HEK293 (cell line): ENCODE measurements around the gene GMPR2.
A peak's percentile ranks its signal among the peaks of the same experiment; 100 is the strongest.

Experiments
- CTCF ChIA-PET: fragments of 350-600 bp; formaldehyde crosslinking; extraction: SDS; loops from one replicate; lab custom pipeline; 2021; ENCODE audit warnings: antibody characterized with exemption; lab: Yijun Ruan, JAX
- POLR2A ChIA-PET: fragments of 300-600 bp; formaldehyde crosslinking; extraction: SDS; loops from one replicate; lab custom pipeline; 2020; ENCODE audit warnings: antibody characterized with exemption, inconsistent platforms; lab: Yijun Ruan, JAX
- H3K27ac ChIP-seq: fragments of 200-500 bp; sonication (Bioruptor generic); 2 replicates; pipeline ENCODE4 v1.5.1; 2014; ENCODE audit warnings: low read depth, low read length, control low read depth, inconsistent platforms; ENCODE audit errors: extremely low read depth
- H3K36me3 ChIP-seq, 2 experiments: fragments of 200-500 bp in 1 of 2; sonication (Bioruptor generic) in 1 of 2; 1 replicate in 1 of 2; 2 replicates in 1 of 2; pipeline ENCODE4 v1.5.1; 2014 to 2017; ENCODE audit warnings: inconsistent platforms in 2 of 2, low read length in 2 of 2; ENCODE audit not compliant: control insufficient read depth in 2 of 2, insufficient read depth in 1 of 2
- H3K4me1 ChIP-seq: fragments of 200-500 bp; sonication (Bioruptor generic); 2 replicates; pipeline ENCODE4 v1.5.1; 2014; ENCODE audit warnings: mild to moderate bottlenecking, low read length, inconsistent platforms; ENCODE audit not compliant: control insufficient read depth, insufficient read depth
- H3K4me3 ChIP-seq: 2 replicates; pipeline ENCODE4 v1.5.1; 2011; ENCODE audit warnings: low read depth, mild to moderate bottlenecking, control low read depth, low read length, moderate library complexity
- H3K9me3 ChIP-seq: fragments of 200-500 bp; sonication (Bioruptor generic); 2 replicates; pipeline ENCODE4 v1.5.1; 2014; ENCODE audit warnings: low read depth, low read length, inconsistent platforms; ENCODE audit not compliant: control insufficient read depth, insufficient read depth
- GLI4 ChIP-seq: fragments of 450-650 bp; formaldehyde crosslinking; IDR thresholded peaks from 2 replicates; pipeline ENCODE4 v1.5.1; 2016; ENCODE audit warnings: missing biosample characterization, missing genetic modification characterization
- KLF9 ChIP-seq: fragments of 450-650 bp; formaldehyde crosslinking; IDR thresholded peaks from 2 replicates; pipeline ENCODE4 v1.5.1; 2016; ENCODE audit warnings: missing biosample characterization, missing genetic modification characterization, low read depth
- OVOL3 ChIP-seq: fragments of 450-650 bp; formaldehyde crosslinking; IDR thresholded peaks from 2 replicates; pipeline ENCODE4 v1.5.1; 2016; ENCODE audit warnings: missing biosample characterization, missing genetic modification characterization
- ZBTB17 ChIP-seq: fragments of 450-650 bp; formaldehyde crosslinking; IDR thresholded peaks from 2 replicates; pipeline ENCODE4 v1.5.1; 2016; ENCODE audit warnings: missing biosample characterization, missing genetic modification characterization
- ZBTB48 ChIP-seq: fragments of 450-650 bp; formaldehyde crosslinking; IDR thresholded peaks from 2 replicates; pipeline ENCODE4 v1.5.1; 2016; ENCODE audit warnings: missing biosample characterization, missing genetic modification characterization
- ZEB2 ChIP-seq: fragments of 450-650 bp; formaldehyde crosslinking; IDR thresholded peaks from 2 replicates; pipeline ENCODE4 v1.5.1; 2016; ENCODE audit warnings: missing biosample characterization, missing genetic modification characterization
- ZNF140 ChIP-seq: fragments of 450-650 bp; formaldehyde crosslinking; IDR thresholded peaks from 2 replicates; pipeline ENCODE4 v1.5.1; 2016; ENCODE audit warnings: missing biosample characterization, missing genetic modification characterization
- ZNF157 ChIP-seq: fragments of 450-650 bp; formaldehyde crosslinking; IDR thresholded peaks from 2 replicates; pipeline ENCODE4 v1.5.1; 2016; ENCODE audit warnings: missing biosample characterization, missing genetic modification characterization
- ZNF2 ChIP-seq: fragments of 450-650 bp; formaldehyde crosslinking; IDR thresholded peaks from 2 replicates; pipeline ENCODE4 v1.5.1; 2016; ENCODE audit warnings: missing biosample characterization, missing genetic modification characterization
- ZNF202 ChIP-seq: fragments of 450-650 bp; formaldehyde crosslinking; IDR thresholded peaks from 2 replicates; pipeline ENCODE4 v1.5.1; 2016; ENCODE audit warnings: missing biosample characterization, missing genetic modification characterization, borderline replicate concordance
- ZNF214 ChIP-seq: fragments of 450-650 bp; formaldehyde crosslinking; IDR thresholded peaks from 2 replicates; pipeline ENCODE4 v1.5.1; 2017; ENCODE audit warnings: missing biosample characterization, mild to moderate bottlenecking, missing genetic modification characterization, borderline replicate concordance
- ZNF610 ChIP-seq: fragments of 450-650 bp; formaldehyde crosslinking; IDR thresholded peaks from 2 replicates; pipeline ENCODE4 v1.5.1; 2016; ENCODE audit warnings: missing biosample characterization, missing genetic modification characterization, borderline replicate concordance
- ZNF654 ChIP-seq: fragments of 450-650 bp; formaldehyde crosslinking; IDR thresholded peaks from 2 replicates; pipeline ENCODE4 v1.5.1; 2016; ENCODE audit warnings: low read depth, missing biosample characterization, missing genetic modification characterization
- TF ChIP-seq, protein P1 (sequence below): fragments of 450-650 bp; formaldehyde crosslinking; IDR thresholded peaks from 2 replicates; pipeline ENCODE4 v1.5.1; 2016; ENCODE audit warnings: missing biosample characterization, missing genetic modification characterization
- TF ChIP-seq, protein P2 (sequence below): fragments of 450-650 bp; formaldehyde crosslinking; conservative IDR thresholded peaks from 2 replicates; pipeline ENCODE4 v1.5.1; 2016; ENCODE audit warnings: low read depth, missing biosample characterization, missing genetic modification characterization
- TF ChIP-seq, protein P3 (sequence below): fragments of 450-650 bp; formaldehyde crosslinking; IDR thresholded peaks from 2 replicates; pipeline ENCODE4 v1.5.1; 2016; ENCODE audit warnings: missing biosample characterization, missing genetic modification characterization
- TF ChIP-seq, protein P4 (sequence below): fragments of 450-650 bp; formaldehyde crosslinking; IDR thresholded peaks from 2 replicates; pipeline ENCODE4 v1.5.1; 2016; ENCODE audit warnings: missing biosample characterization, missing genetic modification characterization
- TF ChIP-seq, protein P5 (sequence below): fragments of 450-650 bp; formaldehyde crosslinking; IDR thresholded peaks from 2 replicates; pipeline ENCODE4 v1.5.1; 2016; ENCODE audit warnings: missing biosample characterization, missing genetic modification characterization
- TF ChIP-seq, protein P6 (sequence below): fragments of 450-650 bp; formaldehyde crosslinking; IDR thresholded peaks from 2 replicates; pipeline ENCODE4 v1.5.1; 2016; ENCODE audit warnings: missing biosample characterization, missing genetic modification characterization

GMPR2 gene

DNA sequence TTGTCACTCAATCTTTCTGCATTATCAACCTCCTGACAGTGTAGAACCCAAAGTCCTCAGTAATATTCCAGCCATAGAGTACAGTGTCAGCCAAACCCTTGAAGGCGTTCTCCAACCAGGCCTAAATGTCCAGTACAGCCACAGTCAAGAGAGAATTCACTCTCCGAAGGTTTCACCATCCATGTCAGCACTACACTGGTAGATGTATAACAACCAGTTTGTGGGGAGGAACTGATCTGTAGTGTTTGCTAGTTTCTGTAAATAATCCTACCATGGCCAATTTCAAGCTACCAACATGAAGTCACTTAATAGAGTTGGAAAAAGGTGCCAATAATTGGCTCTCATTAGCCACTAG, 16.4 kb upstream of the GMPR2 start:
- Histone ChIP-seq H3K9me3 (no peaks in the 10 kb centered on the region), H3K27ac (no peak overlapping the region)
- TF ChIP-seq ZNF140 (no peak), ZNF2 (tag by site-specific recombination) (no peak), ZNF610 (tag by site-specific recombination) (no peak), ZBTB17 (tag by site-specific recombination) (no peak), ZBTB48 (no peak), ZNF214 (tag by site-specific recombination) (no peak), ZNF654 (tag by site-specific recombination) (no peak), ZNF202 (tag by site-specific recombination) (no peak), ZNF157 (tag by site-specific recombination) (no peak), OVOL3 (tag by site-specific recombination) (no peak), KLF9 (tag by site-specific recombination) (no peak), ZEB2 (tag by site-specific recombination) (no peak), GLI4 (tag by site-specific recombination) (no peak)
- TF ChIP-seq, protein P1, sequence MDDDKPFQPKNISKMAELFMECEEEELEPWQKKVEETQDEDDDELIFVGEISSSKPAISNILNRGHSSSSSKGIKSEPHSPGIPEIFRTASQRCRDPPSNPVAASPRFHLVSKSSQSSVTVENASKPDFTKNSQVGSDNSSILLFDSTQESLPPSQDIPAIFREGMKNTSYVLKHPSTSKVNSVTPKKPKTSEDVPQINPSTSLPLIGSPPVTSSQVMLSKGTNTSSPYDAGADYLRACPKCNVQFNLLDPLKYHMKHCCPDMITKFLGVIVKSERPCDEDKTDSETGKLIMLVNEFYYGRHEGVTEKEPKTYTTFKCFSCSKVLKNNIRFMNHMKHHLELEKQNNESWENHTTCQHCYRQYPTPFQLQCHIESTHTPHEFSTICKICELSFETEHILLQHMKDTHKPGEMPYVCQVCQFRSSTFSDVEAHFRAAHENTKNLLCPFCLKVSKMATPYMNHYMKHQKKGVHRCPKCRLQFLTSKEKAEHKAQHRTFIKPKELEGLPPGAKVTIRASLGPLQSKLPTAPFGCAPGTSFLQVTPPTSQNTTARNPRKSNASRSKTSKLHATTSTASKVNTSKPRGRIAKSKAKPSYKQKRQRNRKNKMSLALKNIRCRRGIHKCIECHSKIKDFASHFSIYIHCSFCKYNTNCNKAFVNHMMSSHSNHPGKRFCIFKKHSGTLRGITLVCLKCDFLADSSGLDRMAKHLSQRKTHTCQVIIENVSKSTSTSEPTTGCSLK (tag by site-specific recombination): no peak
- TF ChIP-seq, protein P2, sequence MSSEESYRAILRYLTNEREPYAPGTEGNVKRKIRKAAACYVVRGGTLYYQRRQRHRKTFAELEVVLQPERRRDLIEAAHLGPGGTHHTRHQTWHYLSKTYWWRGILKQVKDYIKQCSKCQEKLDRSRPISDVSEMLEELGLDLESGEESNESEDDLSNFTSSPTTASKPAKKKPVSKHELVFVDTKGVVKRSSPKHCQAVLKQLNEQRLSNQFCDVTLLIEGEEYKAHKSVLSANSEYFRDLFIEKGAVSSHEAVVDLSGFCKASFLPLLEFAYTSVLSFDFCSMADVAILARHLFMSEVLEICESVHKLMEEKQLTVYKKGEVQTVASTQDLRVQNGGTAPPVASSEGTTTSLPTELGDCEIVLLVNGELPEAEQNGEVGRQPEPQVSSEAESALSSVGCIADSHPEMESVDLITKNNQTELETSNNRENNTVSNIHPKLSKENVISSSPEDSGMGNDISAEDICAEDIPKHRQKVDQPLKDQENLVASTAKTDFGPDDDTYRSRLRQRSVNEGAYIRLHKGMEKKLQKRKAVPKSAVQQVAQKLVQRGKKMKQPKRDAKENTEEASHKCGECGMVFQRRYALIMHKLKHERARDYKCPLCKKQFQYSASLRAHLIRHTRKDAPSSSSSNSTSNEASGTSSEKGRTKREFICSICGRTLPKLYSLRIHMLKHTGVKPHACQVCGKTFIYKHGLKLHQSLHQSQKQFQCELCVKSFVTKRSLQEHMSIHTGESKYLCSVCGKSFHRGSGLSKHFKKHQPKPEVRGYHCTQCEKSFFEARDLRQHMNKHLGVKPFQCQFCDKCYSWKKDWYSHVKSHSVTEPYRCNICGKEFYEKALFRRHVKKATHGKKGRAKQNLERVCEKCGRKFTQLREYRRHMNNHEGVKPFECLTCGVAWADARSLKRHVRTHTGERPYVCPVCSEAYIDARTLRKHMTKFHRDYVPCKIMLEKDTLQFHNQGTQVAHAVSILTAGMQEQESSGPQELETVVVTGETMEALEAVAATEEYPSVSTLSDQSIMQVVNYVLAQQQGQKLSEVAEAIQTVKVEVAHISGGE (tag by site-specific recombination): no peak
- TF ChIP-seq, protein P3, sequence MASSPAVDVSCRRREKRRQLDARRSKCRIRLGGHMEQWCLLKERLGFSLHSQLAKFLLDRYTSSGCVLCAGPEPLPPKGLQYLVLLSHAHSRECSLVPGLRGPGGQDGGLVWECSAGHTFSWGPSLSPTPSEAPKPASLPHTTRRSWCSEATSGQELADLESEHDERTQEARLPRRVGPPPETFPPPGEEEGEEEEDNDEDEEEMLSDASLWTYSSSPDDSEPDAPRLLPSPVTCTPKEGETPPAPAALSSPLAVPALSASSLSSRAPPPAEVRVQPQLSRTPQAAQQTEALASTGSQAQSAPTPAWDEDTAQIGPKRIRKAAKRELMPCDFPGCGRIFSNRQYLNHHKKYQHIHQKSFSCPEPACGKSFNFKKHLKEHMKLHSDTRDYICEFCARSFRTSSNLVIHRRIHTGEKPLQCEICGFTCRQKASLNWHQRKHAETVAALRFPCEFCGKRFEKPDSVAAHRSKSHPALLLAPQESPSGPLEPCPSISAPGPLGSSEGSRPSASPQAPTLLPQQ (tag by site-specific recombination): no peak
- TF ChIP-seq, protein P4, sequence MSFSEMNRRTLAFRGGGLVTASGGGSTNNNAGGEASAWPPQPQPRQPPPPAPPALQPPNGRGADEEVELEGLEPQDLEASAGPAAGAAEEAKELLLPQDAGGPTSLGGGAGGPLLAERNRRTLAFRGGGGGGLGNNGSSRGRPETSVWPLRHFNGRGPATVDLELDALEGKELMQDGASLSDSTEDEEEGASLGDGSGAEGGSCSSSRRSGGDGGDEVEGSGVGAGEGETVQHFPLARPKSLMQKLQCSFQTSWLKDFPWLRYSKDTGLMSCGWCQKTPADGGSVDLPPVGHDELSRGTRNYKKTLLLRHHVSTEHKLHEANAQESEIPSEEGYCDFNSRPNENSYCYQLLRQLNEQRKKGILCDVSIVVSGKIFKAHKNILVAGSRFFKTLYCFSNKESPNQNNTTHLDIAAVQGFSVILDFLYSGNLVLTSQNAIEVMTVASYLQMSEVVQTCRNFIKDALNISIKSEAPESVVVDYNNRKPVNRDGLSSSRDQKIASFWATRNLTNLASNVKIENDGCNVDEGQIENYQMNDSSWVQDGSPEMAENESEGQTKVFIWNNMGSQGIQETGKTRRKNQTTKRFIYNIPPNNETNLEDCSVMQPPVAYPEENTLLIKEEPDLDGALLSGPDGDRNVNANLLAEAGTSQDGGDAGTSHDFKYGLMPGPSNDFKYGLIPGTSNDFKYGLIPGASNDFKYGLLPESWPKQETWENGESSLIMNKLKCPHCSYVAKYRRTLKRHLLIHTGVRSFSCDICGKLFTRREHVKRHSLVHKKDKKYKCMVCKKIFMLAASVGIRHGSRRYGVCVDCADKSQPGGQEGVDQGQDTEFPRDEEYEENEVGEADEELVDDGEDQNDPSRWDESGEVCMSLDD: no peak
- TF ChIP-seq, protein P5, sequence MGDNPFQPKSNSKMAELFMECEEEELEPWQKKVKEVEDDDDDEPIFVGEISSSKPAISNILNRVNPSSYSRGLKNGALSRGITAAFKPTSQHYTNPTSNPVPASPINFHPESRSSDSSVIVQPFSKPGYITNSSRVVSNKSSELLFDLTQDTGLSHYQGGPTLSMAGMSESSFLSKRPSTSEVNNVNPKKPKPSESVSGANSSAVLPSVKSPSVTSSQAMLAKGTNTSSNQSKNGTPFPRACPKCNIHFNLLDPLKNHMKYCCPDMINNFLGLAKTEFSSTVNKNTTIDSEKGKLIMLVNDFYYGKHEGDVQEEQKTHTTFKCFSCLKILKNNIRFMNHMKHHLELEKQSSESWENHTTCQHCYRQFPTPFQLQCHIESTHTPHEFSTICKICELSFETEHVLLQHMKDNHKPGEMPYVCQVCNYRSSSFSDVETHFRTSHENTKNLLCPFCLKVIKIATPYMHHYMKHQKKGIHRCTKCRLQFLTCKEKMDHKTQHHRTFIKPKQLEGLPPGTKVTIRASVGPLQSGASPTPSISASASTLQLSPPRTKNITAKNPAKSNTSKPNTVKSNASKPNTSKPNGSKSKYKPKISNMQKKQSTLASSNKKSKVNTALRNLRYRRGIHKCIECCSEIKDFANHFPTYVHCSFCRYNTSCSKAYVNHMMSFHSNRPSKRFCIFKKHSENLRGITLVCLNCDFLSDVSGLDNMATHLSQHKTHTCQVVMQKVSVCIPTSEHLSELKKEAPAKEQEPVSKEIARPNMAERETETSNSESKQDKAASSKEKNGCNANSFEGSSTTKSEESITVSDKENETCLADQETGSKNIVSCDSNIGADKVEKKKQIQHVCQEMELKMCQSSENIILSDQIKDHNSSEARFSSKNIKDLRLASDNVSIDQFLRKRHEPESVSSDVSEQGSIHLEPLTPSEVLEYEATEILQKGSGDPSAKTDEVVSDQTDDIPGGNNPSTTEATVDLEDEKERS (tag by site-specific recombination): no peak
- TF ChIP-seq, protein P6, sequence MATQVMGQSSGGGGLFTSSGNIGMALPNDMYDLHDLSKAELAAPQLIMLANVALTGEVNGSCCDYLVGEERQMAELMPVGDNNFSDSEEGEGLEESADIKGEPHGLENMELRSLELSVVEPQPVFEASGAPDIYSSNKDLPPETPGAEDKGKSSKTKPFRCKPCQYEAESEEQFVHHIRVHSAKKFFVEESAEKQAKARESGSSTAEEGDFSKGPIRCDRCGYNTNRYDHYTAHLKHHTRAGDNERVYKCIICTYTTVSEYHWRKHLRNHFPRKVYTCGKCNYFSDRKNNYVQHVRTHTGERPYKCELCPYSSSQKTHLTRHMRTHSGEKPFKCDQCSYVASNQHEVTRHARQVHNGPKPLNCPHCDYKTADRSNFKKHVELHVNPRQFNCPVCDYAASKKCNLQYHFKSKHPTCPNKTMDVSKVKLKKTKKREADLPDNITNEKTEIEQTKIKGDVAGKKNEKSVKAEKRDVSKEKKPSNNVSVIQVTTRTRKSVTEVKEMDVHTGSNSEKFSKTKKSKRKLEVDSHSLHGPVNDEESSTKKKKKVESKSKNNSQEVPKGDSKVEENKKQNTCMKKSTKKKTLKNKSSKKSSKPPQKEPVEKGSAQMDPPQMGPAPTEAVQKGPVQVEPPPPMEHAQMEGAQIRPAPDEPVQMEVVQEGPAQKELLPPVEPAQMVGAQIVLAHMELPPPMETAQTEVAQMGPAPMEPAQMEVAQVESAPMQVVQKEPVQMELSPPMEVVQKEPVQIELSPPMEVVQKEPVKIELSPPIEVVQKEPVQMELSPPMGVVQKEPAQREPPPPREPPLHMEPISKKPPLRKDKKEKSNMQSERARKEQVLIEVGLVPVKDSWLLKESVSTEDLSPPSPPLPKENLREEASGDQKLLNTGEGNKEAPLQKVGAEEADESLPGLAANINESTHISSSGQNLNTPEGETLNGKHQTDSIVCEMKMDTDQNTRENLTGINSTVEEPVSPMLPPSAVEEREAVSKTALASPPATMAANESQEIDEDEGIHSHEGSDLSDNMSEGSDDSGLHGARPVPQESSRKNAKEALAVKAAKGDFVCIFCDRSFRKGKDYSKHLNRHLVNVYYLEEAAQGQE (tag by site-specific recombination): no peak
- TF ChIP-seq, all 188 proteins: peak for 0
- POLR2A ChIA-PET: interaction anchor here (0.6 to 4.3 kb wide), 13 partner anchors 21 to 219 kb away, joined by 3 to 43 read pairs (median 3); partner anchors contain the start of genes DCAF11, DHRS1, EMC9 and IPO4
- peak overlapping the region; percentile 11; the same call in 1 of the 2 replicates for H3K4me3 ChIP-seq
- H3K4me1 ChIP-seq: no peaks in the 10 kb centered on the region
- H3K36me3 ChIP-seq: peaks cover 3 to 28% of the 10 kb centered on the region in 2 experiments; a peak in 2 of 3 replicates
- CTCF ChIA-PET: interaction anchor here (0.5 to 1.6 kb wide), 9 partner anchors 9 to 214 kb away, joined by 3 to 7 read pairs (median 4); partner anchors contain the start of genes KHNYN and TSSK4
